A673 (cell line): ENCODE results near the gene HK1. TPM values are rescaled to one million over a fixed set of nuclear protein-coding genes. Genes with fewer than 3 reads are reported as not detected.
A peak's percentile ranks its signal among the peaks of the same experiment; 100 is the strongest.

ENCODE experiments used
- BruUV-seq: library from RNA; stranded (reverse); fragments of 400-500 nt; replicated peaks from 2 replicates; lab custom pipeline; 2021; lab: Mats Ljungman, UMichigan
- CTCF ChIA-PET: fragments of 300-600 bp; sonication (Branson Sonifier 250); formaldehyde crosslinking; loops from one replicate; lab custom pipeline; 2022; ENCODE audit warnings: antibody characterized with exemption; lab: Charles Lee
- POLR2A ChIA-PET: fragments of 300-600 bp; sonication (Branson Sonifier 250); formaldehyde crosslinking; loops from one replicate; lab custom pipeline; 2022; ENCODE audit warnings: antibody characterized with exemption; ENCODE audit not compliant: low non-redundant PET; lab: Charles Lee
- DNase-seq: peaks from one replicate; pipeline ENCODE4 v3.0.0-alpha.2; 2015; ENCODE audit warnings: low spot score
- H3K27ac ChIP-seq: fragments of 200-600 bp; sonication (generic); 2 replicates; pipeline ENCODE4 v1.5.1; 2016; ENCODE audit warnings: mixed run types, low read depth, mild to moderate bottlenecking, mixed read lengths, antibody characterized with exemption, low read length; ENCODE audit not compliant: poor library complexity, severe bottlenecking
- H3K27me3 ChIP-seq: fragments of 200-600 bp; sonication (generic); replicated peaks from 2 replicates; pipeline ENCODE4 v1.6.1; 2017; ENCODE audit warnings: mixed run types, low read depth, mild to moderate bottlenecking, mixed read lengths, antibody characterized with exemption, low read length; ENCODE audit not compliant: insufficient read depth, poor library complexity
- H3K36me3 ChIP-seq: fragments of 200-600 bp; sonication (generic); 2 replicates; pipeline ENCODE4 v1.6.1; 2016; ENCODE audit warnings: mixed run types, mild to moderate bottlenecking, mixed read lengths, antibody characterized with exemption, low read length; ENCODE audit not compliant: insufficient read depth, poor library complexity, severe bottlenecking
- H3K4me1 ChIP-seq: fragments of 200-600 bp; sonication (generic); 2 replicates; pipeline ENCODE4 v1.6.1; 2017; ENCODE audit warnings: mixed run types, mild to moderate bottlenecking, mixed read lengths, antibody characterized with exemption, low read length; ENCODE audit not compliant: insufficient read depth, poor library complexity, severe bottlenecking
- H3K4me3 ChIP-seq: fragments of 200-600 bp; sonication (generic); 2 replicates; pipeline ENCODE4 v1.5.1; 2016; ENCODE audit warnings: low read depth, mixed run types, mild to moderate bottlenecking, mixed read lengths, low read length; ENCODE audit not compliant: poor library complexity, severe bottlenecking
- H3K9me3 ChIP-seq: fragments of 200-600 bp; sonication (generic); 2 replicates; pipeline ENCODE4 v1.6.1; 2016; ENCODE audit warnings: mixed run types, low read depth, mild to moderate bottlenecking, mixed read lengths, antibody characterized with exemption, low read length; ENCODE audit not compliant: poor library complexity, severe bottlenecking
- CTCF ChIP-seq: fragments of 300-800, 200-600 bp; sonication (generic); conservative IDR thresholded peaks from 2 replicates; pipeline ENCODE4 v1.5.1; 2017; ENCODE audit warnings: low read depth, mild to moderate bottlenecking, antibody characterized with exemption, low read length, moderate library complexity, mixed read lengths
- EZH2 ChIP-seq: fragments of 200-600 bp; sonication (generic); IDR thresholded peaks from 2 replicates; pipeline ENCODE4 v1.6.1; 2017; ENCODE audit warnings: borderline replicate concordance, low read depth, mild to moderate bottlenecking, mixed read lengths, antibody characterized with exemption, low read length; ENCODE audit not compliant: poor library complexity, severe bottlenecking
- intact Hi-C: fragments of 100-400 bp; cut with micrococcal nuclease; formaldehyde crosslinking; loops from one replicate; pipeline ENCODE4 v1.10.0; 2022; ENCODE audit not compliant: unreplicated experiment
- total RNA-seq: library from RNA; stranded (reverse); gene quantifications from 2 replicates; pipeline ENCODE4 v1.2.3, GENCODE V29; 2021

The HK1 gene
- total RNA-seq, 1 experiment from 2014 or later, result 107 TPM

DNA sequence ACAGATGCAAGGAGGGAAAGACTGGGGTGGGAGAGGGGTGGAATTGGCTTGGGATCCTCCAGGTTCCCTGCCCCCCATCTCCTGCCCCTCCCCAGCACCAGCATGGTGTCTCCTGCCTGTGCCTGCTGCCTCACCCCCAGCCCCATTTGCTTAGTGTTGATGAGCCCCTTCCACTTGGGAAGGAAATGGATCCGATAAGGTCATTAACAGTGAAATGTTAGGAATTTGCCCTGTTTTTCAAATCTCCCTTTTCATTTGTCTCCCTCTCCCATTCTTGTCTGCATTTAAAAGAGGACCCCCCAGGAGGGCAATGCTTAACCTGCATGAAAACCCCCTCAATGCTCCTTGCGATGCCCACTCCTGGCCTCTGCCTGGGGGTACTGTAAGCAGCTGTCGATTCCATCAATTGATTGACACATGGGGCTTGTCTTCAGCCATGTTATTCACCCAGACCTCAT is 51.5 kb downstream of the HK1 start:
- no peaks in the 10 kb centered on the region for H3K9me3 ChIP-seq
- TF ChIP-seq CTCF, result no peak
- TF ChIP-seq EZH2, result no peak
- no peak overlapping the region for H3K4me3 ChIP-seq
- no peaks in the 10 kb centered on the region for H3K27me3 ChIP-seq
- no peaks in the 10 kb centered on the region for H3K36me3 ChIP-seq
- DNase-seq, result no peak
- BruUV-seq, result no TSS peak
- no peak overlapping the region for H3K27ac ChIP-seq
- intact Hi-C loops, result no loop called here
- ChIA-PET POLR2A (no interaction called here), CTCF (no interaction called here)
- H3K4me1 ChIP-seq, result peaks cover 49% of the 10 kb centered on the region

DNA sequence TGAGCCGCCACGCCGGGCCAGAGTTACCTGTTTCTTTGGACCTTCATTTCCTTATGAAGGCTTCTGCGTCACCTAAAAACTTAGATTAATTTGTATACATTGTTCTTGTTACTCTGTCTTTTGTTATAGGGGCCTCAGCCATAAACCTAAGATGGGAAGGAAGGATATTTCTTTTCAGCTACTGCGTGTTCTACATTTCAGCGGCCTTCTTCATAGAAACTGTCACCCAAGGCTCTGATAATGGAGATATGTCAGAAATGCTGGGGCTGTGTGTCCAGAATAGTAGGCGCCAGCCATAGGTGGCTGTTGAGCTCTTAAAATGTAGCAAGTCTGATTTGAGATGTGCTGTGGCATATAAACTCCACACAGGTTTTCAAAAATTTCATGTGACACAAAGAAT is 52.9 kb downstream of the HK1 start:
- BruUV-seq, result no TSS peak
- Histone ChIP-seq H3K36me3 (no peaks in the 10 kb centered on the region), H3K4me1 (peaks cover 42% of the 10 kb centered on the region), H3K27me3 (no peaks in the 10 kb centered on the region), H3K9me3 (no peaks in the 10 kb centered on the region), H3K27ac (no peak overlapping the region), H3K4me3 (no peak overlapping the region)
- DNase-seq, result no peak
- ChIA-PET POLR2A (no interaction called here), CTCF (no interaction called here)
- no peak for TF ChIP-seq EZH2
- TF ChIP-seq CTCF, result no peak
- intact Hi-C loops, result no loop called here

DNA sequence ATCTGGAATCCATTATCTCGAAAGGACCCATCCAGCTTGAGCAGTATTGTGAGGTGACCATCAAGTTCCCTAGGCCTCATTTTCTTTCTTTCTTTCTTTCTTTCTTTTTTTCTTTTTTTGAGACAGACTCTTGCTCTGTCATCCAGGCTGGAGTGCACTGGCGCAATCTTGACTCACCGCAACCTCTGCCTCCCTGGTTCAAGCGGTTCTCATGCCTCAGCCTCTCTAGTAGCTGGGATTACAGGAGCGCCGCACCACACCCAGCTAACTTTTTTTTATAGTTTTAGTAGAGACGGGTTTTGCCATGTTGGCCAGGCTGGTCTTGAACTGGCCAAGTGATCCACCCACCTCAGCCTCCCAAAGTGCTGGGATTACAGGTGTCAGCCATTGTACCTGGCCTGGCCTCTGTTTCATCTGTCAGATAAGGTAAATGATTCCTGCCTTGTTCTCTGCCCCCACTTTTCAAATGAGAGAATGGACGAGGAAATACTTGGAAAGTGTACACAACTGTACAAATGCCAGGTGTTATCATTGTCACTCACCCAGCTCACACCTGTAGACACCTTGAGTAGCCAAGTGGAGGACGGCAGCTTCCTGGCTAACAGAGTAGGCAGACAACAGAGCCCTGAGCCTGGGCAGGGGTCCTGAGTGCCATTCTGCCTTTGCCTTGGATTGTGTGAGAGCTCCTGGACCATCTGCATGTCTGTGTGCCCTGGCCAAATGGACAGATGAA is 54.1 kb downstream of the HK1 start:
- Histone ChIP-seq H3K4me3 (no peak overlapping the region), H3K4me1 (peaks cover 38% of the 10 kb centered on the region), H3K36me3 (no peaks in the 10 kb centered on the region), H3K27ac (peak overlapping the region; percentile 41), H3K9me3 (no peaks in the 10 kb centered on the region), H3K27me3 (no peaks in the 10 kb centered on the region)
- TF ChIP-seq CTCF (no peak), EZH2 (no peak)
- intact Hi-C loops, result no loop called here
- no TSS peak for BruUV-seq
- CTCF ChIA-PET, result no interaction called here
- DNase-seq, result no peak
- POLR2A ChIA-PET, result no interaction called here
